ENCODE data around the gene RNF213. TPM values are rescaled to one million over a fixed set of nuclear protein-coding genes. Genes with fewer than 3 reads are reported as not detected.
A peak's percentile ranks its signal among the peaks of the same experiment; 100 is the strongest.

RNF213 gene
- polyA plus RNA-seq, 3 donors from 2014 or later: 12.7 to 117 (median 25.9) TPM

DNA sequence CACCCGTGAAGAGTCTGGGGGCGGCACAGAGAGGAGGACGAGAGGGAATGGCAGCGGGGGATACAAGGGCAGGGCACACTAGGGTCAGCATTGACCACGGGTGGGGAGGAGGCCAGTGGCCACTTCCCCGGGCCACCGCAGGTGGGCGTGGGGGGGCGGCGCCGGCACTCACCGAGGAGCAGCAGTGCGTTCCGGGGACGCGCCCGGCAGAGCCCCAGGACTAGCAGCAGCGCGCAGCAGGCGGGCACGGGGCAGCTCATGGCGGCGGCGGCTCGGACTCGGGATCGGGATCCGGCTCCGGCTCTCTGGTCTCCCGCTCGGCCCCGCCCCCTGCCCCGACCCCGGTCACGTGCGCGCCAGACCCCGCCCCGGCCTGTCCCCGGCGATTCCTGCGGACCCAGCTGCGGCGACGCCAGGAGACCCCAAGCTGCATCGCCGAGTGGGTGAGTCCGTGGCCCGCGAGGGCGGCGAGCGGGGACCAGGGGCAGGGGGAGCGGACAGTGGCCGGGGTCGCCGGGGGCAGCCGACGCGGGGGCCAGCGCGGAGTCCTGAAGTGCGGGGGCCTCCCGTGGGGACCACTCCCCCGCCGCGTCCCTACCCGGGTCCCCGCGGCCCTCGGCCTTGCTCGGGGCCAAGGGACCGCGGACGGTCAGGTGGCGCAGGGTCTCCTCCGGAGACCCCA lies 40.5 kb upstream of the RNF213 start, which contains the start of the genes SGSH and SLC26A11:
TSS of gene SGSH (minus strand) at position 280 of the 682 bp plus-strand sequence. CDS start at position 260, 20 bp downstream.
TSS of gene SLC26A11 (plus strand) at position 374 of the 682 bp plus-strand sequence. CDS start 1,134 bp downstream, outside the sequence.
- no peaks in the 10 kb centered on the region for H3K9me3 Mint-ChIP-seq
- H3K27ac Mint-ChIP-seq: peak within 1 kb of the TSS; percentile 89 to 95 (median 94)
- DNase-seq: peak; percentile 44 to 48 (median 47)
- H3K4me1 Mint-ChIP-seq: peaks cover 37 to 40% of the 10 kb centered on the region in 2 donors
- peaks cover 7 to 13% (median 12%) of the 10 kb centered on the region in 3 donors for H3K27me3 Mint-ChIP-seq (ENCODE audit: low read depth in 3 of 3)
- H3K36me3 Mint-ChIP-seq: peaks cover 5 to 16% (median 6%) of the 10 kb centered on the region in 3 donors
- H3K4me3 Mint-ChIP-seq: peak within 1 kb of the TSS; percentile 88 to 93 (median 92)

DNA sequence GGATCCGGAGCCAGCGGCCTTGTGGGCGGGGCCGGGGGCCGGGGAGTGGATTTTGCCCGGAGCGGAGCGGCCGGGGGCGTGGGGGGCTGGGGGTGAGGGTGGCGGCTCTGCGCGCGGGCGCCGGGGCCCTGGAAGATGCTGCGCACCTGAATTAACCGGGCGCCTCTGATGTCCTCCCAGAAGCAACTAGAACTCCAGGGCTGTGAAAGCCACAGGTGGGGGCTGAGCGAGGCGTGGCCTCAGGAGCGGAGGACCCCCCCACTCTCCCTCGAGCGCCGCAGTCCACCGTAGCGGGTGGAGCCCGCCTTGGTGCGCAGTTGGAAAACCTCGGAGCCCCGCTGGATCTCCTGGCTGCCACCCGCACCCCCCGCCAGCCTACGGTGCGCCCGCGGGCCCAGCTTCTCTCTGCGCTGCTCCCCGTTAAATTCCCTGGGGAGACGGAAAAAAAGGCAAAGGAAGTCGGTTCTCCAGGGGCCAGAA lies 39.9 kb upstream of the RNF213 start:
- H3K9me3 Mint-ChIP-seq: no peaks in the 10 kb centered on the region
- peaks cover 5 to 16% (median 6%) of the 10 kb centered on the region in 3 donors for H3K36me3 Mint-ChIP-seq
- peaks cover 37 to 40% of the 10 kb centered on the region in 2 donors for H3K4me1 Mint-ChIP-seq
- peak overlapping the region; percentile 73 to 87 (median 80) for H3K4me3 Mint-ChIP-seq
- peaks cover 7 to 13% (median 12%) of the 10 kb centered on the region in 3 donors for H3K27me3 Mint-ChIP-seq (ENCODE audit: low read depth in 3 of 3)
- H3K27ac Mint-ChIP-seq: peak overlapping the region in 4 of 6 donors; percentile 51 to 84 (median 73)
- peak in 1 of 3 donors; percentile 7 for DNase-seq

DNA sequence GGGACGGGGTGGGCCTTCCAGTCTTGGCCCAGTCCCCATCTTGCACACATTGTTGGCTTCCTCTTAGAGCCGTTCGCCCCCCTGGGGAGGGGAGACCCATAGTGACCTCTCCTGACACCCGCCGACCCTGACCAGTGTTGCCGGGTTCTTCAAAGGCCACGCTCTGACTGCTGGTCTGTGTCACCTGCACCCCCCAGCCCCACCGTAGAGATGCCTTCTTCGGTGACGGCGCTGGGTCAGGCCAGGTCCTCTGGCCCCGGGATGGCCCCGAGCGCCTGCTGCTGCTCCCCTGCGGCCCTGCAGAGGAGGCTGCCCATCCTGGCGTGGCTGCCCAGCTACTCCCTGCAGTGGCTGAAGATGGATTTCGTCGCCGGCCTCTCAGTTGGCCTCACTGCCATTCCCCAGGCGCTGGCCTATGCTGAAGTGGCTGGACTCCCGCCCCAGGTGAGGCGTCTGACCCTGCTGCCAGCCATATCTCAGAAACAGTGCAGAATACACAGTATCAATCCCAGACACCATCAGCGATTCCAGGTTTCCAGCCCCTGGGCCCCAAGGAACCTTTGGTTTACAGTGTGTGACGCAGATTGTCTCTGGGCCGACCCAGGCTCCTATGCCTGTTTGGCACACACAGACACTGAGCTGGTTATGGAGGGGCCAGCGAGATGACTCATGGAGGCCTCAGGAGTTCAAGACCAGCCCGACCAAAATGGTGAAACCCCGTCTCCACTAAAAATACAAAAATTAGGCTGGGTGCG lies 39.1 kb upstream of the RNF213 start:
- H3K4me1 Mint-ChIP-seq: peaks cover 37 to 40% of the 10 kb centered on the region in 2 donors
- DNase-seq: no peak
- H3K4me3 Mint-ChIP-seq: peak overlapping the region; percentile 73 to 87 (median 80)
- H3K27ac Mint-ChIP-seq: peak overlapping the region in 5 of 6 donors; percentile 51 to 84 (median 62)
- H3K9me3 Mint-ChIP-seq: no peaks in the 10 kb centered on the region
- peaks cover under 1 to 12% (median 5%) of the 10 kb centered on the region in 3 donors for H3K36me3 Mint-ChIP-seq
- peaks cover 7 to 14% (median 13%) of the 10 kb centered on the region in 3 donors for H3K27me3 Mint-ChIP-seq (ENCODE audit: low read depth in 3 of 3)

DNA sequence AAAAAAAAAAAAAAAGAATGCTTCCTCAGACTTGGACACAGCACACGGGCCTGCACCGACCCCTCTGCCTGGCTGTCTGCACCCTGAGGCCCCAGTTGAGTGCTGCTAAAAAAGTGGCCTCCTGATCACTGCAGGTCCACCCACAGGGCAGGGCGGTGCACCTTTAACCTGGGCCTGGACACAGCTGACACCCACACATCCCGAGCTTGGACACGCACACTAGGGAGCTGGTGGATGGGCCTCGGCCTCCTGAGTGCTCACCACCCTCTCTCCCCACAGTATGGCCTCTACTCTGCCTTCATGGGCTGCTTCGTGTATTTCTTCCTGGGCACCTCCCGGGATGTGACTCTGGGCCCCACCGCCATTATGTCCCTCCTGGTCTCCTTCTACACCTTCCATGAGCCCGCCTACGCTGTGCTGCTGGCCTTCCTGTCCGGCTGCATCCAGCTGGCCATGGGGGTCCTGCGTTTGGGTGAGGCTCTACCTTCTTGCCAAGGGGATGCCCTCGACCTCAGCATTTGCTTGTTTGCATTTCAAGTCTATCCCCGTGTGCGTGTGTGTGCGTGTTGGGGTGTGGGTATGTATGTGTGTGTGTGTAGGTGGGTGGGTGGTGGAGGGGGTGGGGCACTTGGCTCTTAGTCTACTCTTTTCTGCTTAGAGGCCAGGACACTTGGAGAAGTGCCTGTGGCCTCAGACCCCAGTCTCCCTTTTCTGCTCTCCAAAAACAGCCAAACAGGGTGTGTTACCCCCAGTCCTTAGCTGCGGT lies 38.1 kb upstream of the RNF213 start:
- Mint-ChIP-seq H3K36me3 (peaks cover 0 to 7% (median 5%) of the 10 kb centered on the region in 3 donors), H3K4me1 (peaks cover 33% of the 10 kb centered on the region in 2 donors), H3K27me3 (ENCODE audit: low read depth in 3 of 3) (peaks cover 7 to 14% (median 13%) of the 10 kb centered on the region in 3 donors), H3K9me3 (no peaks in the 10 kb centered on the region), H3K4me3 (peak overlapping the region in 4 of 5 donors; percentile 25 to 51 (median 44)), H3K27ac (peak overlapping the region in 2 of 6 donors; percentile 8 to 30)
- no peak for DNase-seq

DNA sequence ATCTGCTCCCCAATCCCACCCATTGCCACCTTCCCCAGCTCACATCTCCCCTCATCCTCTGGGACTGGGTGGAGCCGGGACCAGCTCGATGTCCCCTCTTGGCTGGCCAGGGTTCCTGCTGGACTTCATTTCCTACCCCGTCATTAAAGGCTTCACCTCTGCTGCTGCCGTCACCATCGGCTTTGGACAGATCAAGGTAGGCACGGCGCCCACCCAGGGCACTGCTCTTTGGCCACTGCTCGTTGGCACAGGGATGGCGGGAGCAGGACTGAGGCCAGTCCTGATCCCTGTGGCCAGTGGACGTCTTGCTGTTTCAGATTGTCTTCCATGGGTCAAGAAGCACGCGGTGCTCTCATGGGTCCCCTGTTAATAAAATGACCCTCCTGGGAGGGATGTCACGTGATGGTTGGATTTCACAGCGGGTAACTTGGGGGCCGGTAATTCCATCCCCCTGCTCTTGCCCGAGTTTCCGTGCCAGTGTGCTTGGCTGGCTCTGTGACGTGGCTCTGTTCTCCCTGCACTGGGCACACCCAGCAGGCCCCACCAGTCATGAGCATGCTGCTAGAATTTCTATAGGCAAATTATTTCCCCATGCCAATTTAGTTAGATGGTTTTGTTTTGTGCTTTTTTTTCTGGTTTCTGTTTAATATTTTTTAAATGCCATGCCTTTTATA lies 37.4 kb upstream of the RNF213 start:
- Mint-ChIP-seq H3K27me3 (ENCODE audit: low read depth in 3 of 3) (peaks cover 7 to 14% (median 13%) of the 10 kb centered on the region in 3 donors), H3K36me3 (peaks cover 0 to 5% (median 4%) of the 10 kb centered on the region in 3 donors), H3K27ac (peak overlapping the region in 3 of 6 donors; percentile 21 to 49 (median 31)), H3K4me3 (peak overlapping the region in 2 of 5 donors; percentile 35 to 46), H3K4me1 (peaks cover 26 to 28% of the 10 kb centered on the region in 2 donors), H3K9me3 (no peaks in the 10 kb centered on the region)
- DNase-seq: no peak

DNA sequence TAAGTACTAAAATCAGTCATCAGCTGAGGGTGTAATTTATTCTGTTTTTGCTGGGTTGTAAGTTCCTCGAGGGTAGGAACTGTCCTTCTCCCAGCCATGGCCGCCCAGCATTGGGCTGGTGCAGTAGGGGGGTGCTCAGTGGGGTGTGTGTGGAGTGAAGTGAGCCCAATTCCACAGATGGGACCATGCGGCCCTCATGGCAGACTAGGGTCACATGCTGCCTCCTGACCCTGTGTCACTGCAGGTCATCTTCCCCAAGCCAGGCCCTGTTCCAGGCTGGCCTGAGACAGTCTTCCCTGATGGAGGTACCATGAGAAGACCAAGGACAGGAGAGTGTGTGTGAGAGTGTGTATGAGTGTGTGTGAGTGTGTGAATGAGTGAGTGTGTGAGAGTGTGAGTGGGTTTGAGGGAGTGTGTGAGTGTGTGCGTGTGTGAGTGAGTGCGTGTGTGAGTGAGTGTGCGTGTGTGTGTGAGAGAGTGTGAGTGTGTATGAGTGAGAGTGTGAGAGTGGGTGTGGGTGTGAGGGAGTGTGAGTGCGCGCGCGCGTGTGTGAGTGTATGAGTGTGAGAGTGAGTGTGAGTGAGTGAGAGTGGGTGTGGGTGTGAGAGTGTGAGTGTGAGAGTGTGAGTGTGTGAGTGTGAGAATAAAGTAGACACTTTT lies 36.7 kb upstream of the RNF213 start:
- H3K9me3 Mint-ChIP-seq: no peaks in the 10 kb centered on the region
- peaks cover 5 to 15% (median 14%) of the 10 kb centered on the region in 3 donors for H3K27me3 Mint-ChIP-seq (ENCODE audit: low read depth in 3 of 3)
- no peak for DNase-seq
- H3K4me1 Mint-ChIP-seq: peaks cover 19 to 21% of the 10 kb centered on the region in 2 donors
- H3K36me3 Mint-ChIP-seq: peaks cover 0 to 5% (median 4%) of the 10 kb centered on the region in 3 donors
- H3K4me3 Mint-ChIP-seq: peak overlapping the region in 1 of 5 donors; percentile 24
- peak overlapping the region in 4 of 6 donors; percentile 21 to 60 (median 43) for H3K27ac Mint-ChIP-seq

DNA sequence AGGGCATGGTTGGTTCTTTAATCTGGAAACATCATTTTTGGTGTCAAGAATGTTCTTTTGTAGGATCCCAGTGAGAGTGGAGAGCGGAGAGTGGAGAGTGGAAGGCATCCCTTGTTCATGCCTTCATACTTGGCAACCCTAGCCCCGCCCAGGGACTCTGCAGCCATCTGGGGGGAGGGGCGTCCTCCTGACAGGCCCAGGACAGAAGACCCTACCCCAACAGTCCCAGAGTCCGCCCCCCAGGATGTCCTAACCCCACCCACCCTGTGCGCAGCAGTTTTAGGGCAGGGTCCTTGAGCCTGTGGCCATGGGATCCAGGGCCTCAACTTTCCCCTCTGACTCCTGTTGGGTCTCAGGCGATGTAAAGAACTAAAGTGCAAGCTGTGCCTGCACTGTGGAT lies 36.0 kb upstream of the RNF213 start:
- H3K36me3 Mint-ChIP-seq: peaks cover 0 to 5% (median 4%) of the 10 kb centered on the region in 3 donors
- DNase-seq: no peak
- no peak overlapping the region for H3K4me3 Mint-ChIP-seq
- H3K4me1 Mint-ChIP-seq: peaks cover 12 to 14% of the 10 kb centered on the region in 2 donors
- H3K9me3 Mint-ChIP-seq: no peaks in the 10 kb centered on the region
- peaks cover under 1 to 10% (median 9%) of the 10 kb centered on the region in 3 donors for H3K27me3 Mint-ChIP-seq (ENCODE audit: low read depth in 3 of 3)
- peak overlapping the region in 2 of 6 donors; percentile 21 to 31 for H3K27ac Mint-ChIP-seq

DNA sequence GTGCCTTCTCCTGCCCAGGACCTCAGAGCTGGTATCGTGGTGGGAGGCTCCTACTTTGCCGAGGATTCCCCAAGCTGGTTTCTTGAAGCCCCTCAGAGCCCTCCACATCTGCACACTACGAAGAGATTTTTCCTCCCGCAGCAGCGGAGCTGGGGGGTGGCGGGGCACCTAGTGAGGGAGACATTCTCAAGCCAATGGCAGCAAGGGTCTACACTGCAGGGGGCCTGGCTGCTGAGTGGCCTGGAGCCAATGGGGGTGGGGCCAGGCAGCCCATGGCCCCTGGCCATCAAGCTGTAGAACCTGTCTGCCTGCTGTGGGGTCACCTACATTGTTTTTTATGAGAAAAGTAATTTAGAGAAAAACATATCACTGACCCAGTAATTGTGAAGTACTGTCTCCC lies 35.4 kb upstream of the RNF213 start:
- Mint-ChIP-seq H3K4me1 (peaks cover 10 to 12% of the 10 kb centered on the region in 2 donors), H3K9me3 (no peaks in the 10 kb centered on the region), H3K4me3 (no peak overlapping the region), H3K27ac (no peak overlapping the region), H3K36me3 (peaks cover 3 to 8% (median 6%) of the 10 kb centered on the region in 3 donors), H3K27me3 (ENCODE audit: low read depth in 3 of 3) (peaks cover 0 to 9% (median 5%) of the 10 kb centered on the region in 3 donors)
- DNase-seq: no peak

DNA sequence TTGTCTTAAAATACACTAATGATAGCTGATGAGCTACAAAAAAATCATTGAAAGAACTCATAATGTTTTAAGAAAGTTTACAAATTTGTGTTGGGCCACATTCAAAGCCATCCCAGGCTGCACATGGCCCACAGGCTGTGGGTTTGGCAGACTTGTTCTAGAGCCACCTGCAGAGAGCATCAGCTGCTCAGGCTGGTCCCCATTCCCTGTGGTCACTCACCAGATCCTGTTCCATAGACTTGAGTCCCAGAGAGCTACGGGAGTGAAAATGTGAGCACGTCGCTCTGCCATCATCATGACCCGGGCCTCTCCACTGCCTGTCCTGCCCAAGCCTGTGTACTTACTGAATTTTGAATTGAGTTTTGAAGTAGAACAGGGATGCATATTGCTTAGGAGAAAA lies 33.5 kb upstream of the RNF213 start:
- peaks cover 7 to 8% of the 10 kb centered on the region in 2 donors for H3K4me1 Mint-ChIP-seq
- H3K27me3 Mint-ChIP-seq (ENCODE audit: low read depth in 3 of 3): peaks cover 0 to 9% (median 5%) of the 10 kb centered on the region in 3 donors
- H3K27ac Mint-ChIP-seq: no peak overlapping the region
- no peak for DNase-seq
- H3K4me3 Mint-ChIP-seq: no peak overlapping the region
- peaks cover 0 to 2% (median 0%) of the 10 kb centered on the region in 6 donors for H3K9me3 Mint-ChIP-seq
- H3K36me3 Mint-ChIP-seq: peaks cover 9 to 23% (median 13%) of the 10 kb centered on the region in 3 donors

DNA sequence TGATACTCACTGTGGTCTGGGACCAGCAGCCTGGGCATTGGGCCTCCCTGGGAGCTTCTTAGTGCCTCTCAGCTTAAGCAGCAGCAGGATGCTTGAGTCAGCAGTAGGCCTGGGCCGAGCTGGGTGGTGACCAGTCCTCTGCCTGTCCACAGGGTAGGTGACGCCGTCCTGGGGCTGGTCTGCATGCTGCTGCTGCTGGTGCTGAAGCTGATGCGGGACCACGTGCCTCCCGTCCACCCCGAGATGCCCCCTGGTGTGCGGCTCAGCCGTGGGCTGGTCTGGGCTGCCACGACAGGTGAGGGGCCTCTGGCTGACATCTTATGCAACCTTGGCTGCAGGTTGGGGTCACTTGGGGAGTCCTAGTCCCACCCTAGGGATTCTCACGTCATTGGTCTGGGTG lies 33.0 kb upstream of the RNF213 start:
- no peak overlapping the region for H3K27ac Mint-ChIP-seq
- peaks cover 0 to 7% (median 5%) of the 10 kb centered on the region in 6 donors for H3K9me3 Mint-ChIP-seq
- no peak overlapping the region for H3K4me3 Mint-ChIP-seq
- peaks cover 7 to 8% of the 10 kb centered on the region in 2 donors for H3K4me1 Mint-ChIP-seq
- H3K27me3 Mint-ChIP-seq (ENCODE audit: low read depth in 3 of 3): peaks cover 0 to 9% (median 5%) of the 10 kb centered on the region in 3 donors
- peaks cover 14 to 28% (median 16%) of the 10 kb centered on the region in 3 donors for H3K36me3 Mint-ChIP-seq
- no peak for DNase-seq

DNA sequence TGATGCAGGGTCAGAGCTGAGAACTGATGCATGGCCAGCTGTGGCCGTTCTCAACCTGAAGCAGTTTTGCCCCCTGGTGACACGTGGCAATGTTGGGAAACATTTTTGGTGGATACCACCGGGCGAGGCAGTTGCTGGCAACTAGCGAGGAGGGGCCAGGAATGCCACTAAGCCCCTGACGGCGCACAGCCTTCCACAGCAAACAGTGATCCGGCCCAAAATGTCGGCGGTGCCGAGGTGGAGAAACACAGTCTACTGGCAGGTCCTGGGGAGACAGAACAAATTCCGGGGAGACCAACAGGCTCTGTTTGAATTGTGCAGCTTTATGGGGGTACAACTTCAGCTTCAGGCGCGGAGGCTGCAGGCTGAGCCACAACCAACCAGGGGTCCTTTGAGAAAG lies 32.2 kb upstream of the RNF213 start:
- no peak for DNase-seq
- H3K9me3 Mint-ChIP-seq: peaks cover 0 to 13% (median 11%) of the 10 kb centered on the region in 6 donors
- H3K4me1 Mint-ChIP-seq: peaks cover 5 to 7% of the 10 kb centered on the region in 2 donors
- peaks cover 0 to 5% (median 5%) of the 10 kb centered on the region in 3 donors for H3K27me3 Mint-ChIP-seq (ENCODE audit: low read depth in 3 of 3)
- H3K27ac Mint-ChIP-seq: no peak overlapping the region
- H3K36me3 Mint-ChIP-seq: peaks cover 19 to 33% (median 21%) of the 10 kb centered on the region in 3 donors
- H3K4me3 Mint-ChIP-seq: no peak overlapping the region

DNA sequence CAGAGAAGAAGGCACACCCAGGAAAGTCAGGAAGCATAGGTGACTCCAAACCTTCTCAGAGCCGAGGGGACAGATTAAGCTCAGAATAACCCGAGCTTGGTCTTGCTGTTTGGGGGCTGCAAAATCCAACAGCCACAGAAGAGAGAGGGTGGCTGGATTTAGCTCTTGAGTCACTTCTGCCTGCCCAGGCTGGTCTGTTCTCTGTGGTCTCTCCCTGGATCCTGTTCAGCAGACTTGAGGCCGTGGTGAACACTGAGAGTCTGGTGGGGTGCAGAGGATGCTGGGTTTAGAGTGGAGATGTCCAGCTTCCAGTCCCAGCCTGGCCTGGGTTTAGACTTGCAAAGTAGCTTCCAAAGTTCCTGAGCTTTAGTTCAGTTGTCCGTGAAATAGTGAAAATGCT lies 31.6 kb upstream of the RNF213 start:
- Mint-ChIP-seq H3K36me3 (peaks cover 20 to 34% (median 24%) of the 10 kb centered on the region in 3 donors), H3K27me3 (ENCODE audit: low read depth in 3 of 3) (peaks cover 0 to 7% (median 5%) of the 10 kb centered on the region in 3 donors), H3K9me3 (peaks cover 0 to 14% (median 13%) of the 10 kb centered on the region in 6 donors), H3K4me3 (no peak overlapping the region), H3K4me1 (peaks cover 2 to 4% of the 10 kb centered on the region in 2 donors), H3K27ac (no peak overlapping the region)
- no peak for DNase-seq
